ENCODE results near the gene BLOC1S6.

The BLOC1S6 gene

DNA sequence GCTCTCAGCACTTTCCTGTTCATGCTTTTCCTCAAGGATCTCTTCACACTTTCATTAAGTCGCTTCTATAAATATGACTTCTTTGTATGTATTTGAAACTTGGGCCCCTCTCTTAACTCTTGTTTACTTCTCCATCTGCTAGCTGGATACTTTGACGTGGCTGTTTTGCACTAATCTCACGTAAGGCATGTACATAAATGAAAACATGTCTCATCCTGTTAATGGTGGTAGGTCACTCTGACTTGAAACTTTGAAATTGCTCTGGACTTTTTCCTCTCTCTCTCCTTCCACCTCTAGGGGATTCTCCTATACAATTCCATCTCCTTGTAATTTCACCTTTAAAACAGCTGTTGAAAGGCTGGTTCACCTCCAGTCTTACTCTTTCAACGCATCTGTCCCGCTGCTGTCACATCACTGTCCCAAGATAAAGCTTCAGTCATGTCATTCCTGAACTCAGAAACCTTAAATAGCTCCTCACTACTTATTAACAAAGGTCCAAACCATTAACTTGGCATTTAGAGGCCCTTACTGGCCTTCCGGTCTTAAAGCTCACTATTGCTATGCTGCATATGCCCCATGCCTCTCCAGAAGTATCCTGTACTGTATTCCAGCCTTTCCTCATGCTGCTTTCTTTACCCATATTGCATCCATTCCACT lies 1.2 kb downstream of the BLOC1S6 start:
- DNase-seq: no peak

- DNase-seq: no peak
Observed at GRCh38 chr15:45589256-45589655, 2.1 kb downstream of the BLOC1S6 start.

DNA sequence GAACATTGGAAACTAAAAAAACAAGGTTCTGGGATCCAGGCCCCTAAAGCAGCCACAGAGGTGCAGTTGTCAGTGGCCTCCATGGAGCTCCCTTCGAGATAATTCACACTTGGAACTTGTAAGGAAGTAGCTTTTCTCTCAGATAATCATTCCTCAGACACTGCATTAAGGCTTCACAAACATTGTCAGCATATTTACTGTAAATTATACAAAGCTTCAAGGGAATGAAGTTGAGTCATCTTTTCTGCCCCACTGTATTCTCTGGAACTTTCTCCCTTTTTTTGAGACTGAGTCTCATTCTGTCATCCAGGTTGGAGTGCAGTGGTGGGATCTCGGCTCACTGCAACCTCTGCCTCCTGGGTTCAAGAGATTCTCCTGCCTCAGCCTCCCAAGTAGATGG lies 7.1 kb downstream of the BLOC1S6 start:
- no peak for DNase-seq

- DNase-seq: no peak
Observed at GRCh38 chr15:45594835-45595530, 7.8 kb downstream of the BLOC1S6 start.

GRCh38 chr15:45603881-45604280 lies 16.7 kb downstream of the BLOC1S6 start:
- DNase-seq: no peak

DNA sequence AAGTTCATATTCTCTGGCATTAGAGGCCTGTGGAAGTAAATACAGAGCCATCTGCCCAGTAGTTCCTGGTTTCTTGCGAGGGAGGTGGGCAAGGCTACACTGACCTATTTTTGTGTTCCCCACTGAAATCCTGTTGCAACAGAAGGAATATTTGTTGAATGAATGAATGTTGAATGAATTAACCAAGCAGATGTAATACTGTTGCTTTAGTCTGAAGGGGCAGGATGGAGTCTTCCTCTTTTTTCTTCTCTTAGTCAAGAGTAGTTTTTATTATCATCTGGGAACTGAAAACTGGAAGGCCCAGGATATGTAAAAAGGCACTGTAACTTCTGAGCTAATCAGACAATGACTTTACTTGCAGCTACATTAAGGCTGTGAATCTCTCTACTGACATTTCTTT lies 17.1 kb downstream of the BLOC1S6 start:
- no peak for DNase-seq

- DNase-seq: no peak
Observed at GRCh38 chr15:45606413-45606812, 19.2 kb downstream of the BLOC1S6 start.

- no peak for DNase-seq
Observed at GRCh38 chr15:45606841-45607240, 19.7 kb downstream of the BLOC1S6 start.

DNA sequence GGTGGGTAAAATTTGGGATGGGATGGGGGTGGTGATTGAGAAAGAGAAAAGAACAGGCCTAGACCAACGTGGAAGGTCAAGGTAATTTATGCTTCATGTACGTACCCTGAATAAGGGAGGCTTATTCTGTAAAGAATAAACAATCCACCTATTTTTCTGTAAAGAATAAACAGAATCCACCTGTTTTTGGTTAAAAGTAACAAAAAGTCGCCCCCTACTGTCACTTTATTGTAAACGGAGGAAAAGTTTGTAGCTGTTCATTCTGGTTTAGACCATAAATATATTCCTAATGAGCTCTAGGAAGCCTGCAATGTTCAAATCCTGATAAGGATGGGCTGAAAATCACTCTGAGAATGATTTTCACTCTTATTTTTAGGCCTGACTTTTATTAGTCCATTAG lies 24.1 kb downstream of the BLOC1S6 start:
- no peak for DNase-seq

DNA sequence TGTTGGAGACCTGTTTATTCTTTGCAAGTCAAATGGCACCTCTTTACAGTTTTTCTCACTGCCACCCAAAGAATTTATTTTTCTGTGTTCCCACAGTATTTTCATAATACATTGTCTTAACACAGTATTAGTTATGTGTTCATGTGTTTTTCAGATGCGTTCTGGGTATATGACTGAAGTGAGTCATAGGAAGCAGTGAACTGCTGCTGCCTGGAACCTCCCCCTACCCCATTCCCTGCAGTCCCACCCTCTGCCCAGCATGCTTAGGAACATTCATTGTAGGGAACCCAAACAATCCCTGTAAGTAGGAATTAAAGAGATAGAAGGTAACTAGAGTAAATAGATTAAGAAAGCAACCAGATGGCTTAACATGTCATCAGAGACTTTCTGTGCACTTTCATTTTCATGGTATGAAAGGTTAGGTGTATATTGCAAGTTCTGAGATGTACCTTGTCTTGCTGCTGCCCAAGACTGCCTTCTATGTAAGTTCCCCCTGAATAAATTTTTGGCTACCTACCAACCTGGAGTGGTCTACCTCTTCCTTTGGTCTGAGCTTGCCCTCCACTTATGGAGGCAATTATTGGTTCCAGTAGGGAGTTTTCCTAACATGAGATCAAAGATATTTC lies 25.7 kb downstream of the BLOC1S6 start:
- no peak for DNase-seq

GRCh38 chr15:45616901-45617323 lies 29.7 kb downstream of the BLOC1S6 start:
- no peak for DNase-seq

- DNase-seq: no peak
Observed at GRCh38 chr15:45618813-45619212, 31.6 kb downstream of the BLOC1S6 start.

GRCh38 chr15:45628136-45628535 lies 41.0 kb downstream of the BLOC1S6 start:
- no peak for DNase-seq

- peak; percentile 53 for DNase-seq
Observed at GRCh38 chr15:45630917-45631691, 43.9 kb downstream of the BLOC1S6 start.

- no peak for DNase-seq
Observed at GRCh38 chr15:45631776-45632175, 44.6 kb downstream of the BLOC1S6 start.

GRCh38 chr15:45634432-45635190 lies 47.4 kb downstream of the BLOC1S6 start, which contains the start of gene SQOR:
Gene SQOR, plus strand, starts transcription at chr15:45635029. Its CDS starts 23,895 bp downstream, at chr15:45658924.
- no peak for DNase-seq

- no peak for DNase-seq
Observed at GRCh38 chr15:45635191-45635638, 48.0 kb downstream of the BLOC1S6 start.

DNA sequence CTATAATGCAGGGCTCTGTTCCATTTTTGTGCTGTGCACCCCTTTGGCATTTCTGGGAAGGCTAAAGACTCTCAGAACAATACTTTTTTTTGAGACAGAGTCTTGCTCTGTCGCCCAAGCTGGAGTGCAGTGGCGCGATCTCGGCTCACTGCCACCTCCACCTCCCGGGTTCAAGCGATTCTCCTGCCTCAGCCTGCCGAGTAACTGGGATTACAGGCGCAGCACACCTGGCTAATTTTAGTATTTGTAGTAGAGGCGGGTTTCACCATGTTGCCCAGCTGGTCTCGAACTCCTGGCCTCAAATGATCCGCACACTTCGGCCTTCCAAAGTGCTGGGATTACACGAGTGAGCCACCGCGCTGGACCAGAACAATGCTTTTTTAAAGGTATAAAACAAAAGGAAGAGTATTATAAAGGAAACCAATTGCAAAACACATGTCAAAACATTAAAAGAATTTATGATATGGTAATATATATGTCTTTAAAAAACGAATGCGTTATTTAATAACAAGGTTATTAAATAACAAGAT lies 48.6 kb downstream of the BLOC1S6 start:
- no peak for DNase-seq

- DNase-seq: no peak
Observed at GRCh38 chr15:45637141-45637540, 50.0 kb downstream of the BLOC1S6 start.

- DNase-seq: no peak
Observed at GRCh38 chr15:45637552-45638033, 50.4 kb downstream of the BLOC1S6 start.

DNA sequence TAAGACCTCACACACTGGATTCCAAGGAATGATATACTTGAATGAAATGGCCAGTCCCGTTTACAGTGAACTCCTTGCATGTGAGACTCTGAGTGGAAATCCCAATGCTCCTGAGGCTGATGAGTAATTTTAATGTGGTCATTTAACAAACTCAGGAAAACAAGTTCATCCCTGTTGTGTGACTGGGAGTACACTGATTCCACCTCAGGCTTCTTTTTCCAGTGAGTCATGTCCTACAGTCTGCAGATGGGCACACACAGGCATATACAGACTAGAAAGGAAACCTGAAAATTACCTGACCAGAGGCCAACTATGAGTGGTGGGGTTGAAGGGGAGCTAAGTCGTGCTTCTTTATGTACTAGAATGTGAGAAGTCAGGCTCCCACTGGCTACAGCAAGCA lies 53.4 kb downstream of the BLOC1S6 start:
- peak; percentile 18 for DNase-seq

GRCh38 chr15:45641374-45641781 lies 54.2 kb downstream of the BLOC1S6 start:
- peak; percentile 3 for DNase-seq
